Calu3 (cell line): ENCODE measurements around the gene ASTN2. TPM values are rescaled to one million over a fixed set of nuclear protein-coding genes. Genes with fewer than 3 reads are reported as not detected.

Experiments used
- BruUV-seq: library from RNA; stranded (reverse); fragments of 400-500 nt; replicated peaks from 2 replicates; lab custom pipeline; 2021; lab: Mats Ljungman, UMichigan
- CTCF ChIA-PET: fragments of 300-600 bp; sonication (Branson Sonifier 250); formaldehyde crosslinking; loops from one replicate; lab custom pipeline; 2022; ENCODE audit warnings: antibody characterized with exemption; lab: Charles Lee
- DNase-seq: peaks from one replicate; pipeline ENCODE4 v3.0.0; 2022
- H3K27ac Mint-ChIP-seq: one replicate; pipeline ENCODE4 v1.8.0; 2022; ENCODE audit warnings: mixed read lengths; ENCODE audit not compliant: unreplicated experiment
- H3K27me3 Mint-ChIP-seq: one replicate; pipeline ENCODE4 v1.8.0; 2022; ENCODE audit warnings: mixed read lengths; ENCODE audit not compliant: unreplicated experiment
- H3K36me3 Mint-ChIP-seq: one replicate; pipeline ENCODE4 v1.8.0; 2022; ENCODE audit warnings: mild to moderate bottlenecking, moderate library complexity, mixed read lengths; ENCODE audit not compliant: insufficient read depth, unreplicated experiment
- H3K4me1 Mint-ChIP-seq: one replicate; pipeline ENCODE4 v1.8.0; 2022; ENCODE audit warnings: mild to moderate bottlenecking, low read depth, mixed read lengths; ENCODE audit not compliant: unreplicated experiment
- H3K4me3 Mint-ChIP-seq: one replicate; pipeline ENCODE4 v1.8.0; 2022; ENCODE audit warnings: mild to moderate bottlenecking, low read depth, moderate library complexity, mixed read lengths; ENCODE audit not compliant: unreplicated experiment
- H3K9me3 Mint-ChIP-seq: one replicate; pipeline ENCODE4 v1.8.0; 2022; ENCODE audit warnings: low read depth, mixed read lengths; ENCODE audit not compliant: unreplicated experiment
- intact Hi-C: fragments of 100-400 bp; cut with micrococcal nuclease; formaldehyde crosslinking; loops from one replicate; pipeline ENCODE4 v1.10.0; 2022; ENCODE audit not compliant: unreplicated experiment
- total RNA-seq: library from RNA; stranded (reverse); gene quantifications from 2 replicates; pipeline ENCODE4 v1.2.3, GENCODE V29; 2022
- TF ChIP-seq, protein P1 (sequence below): fragments of 200-600 bp; IDR thresholded peaks from one replicate; pipeline ENCODE4 v1.8.0; 2022; ENCODE audit warnings: antibody characterized with exemption; ENCODE audit not compliant: unreplicated experiment

Gene ASTN2
- total RNA-seq, 1 experiment from 2014 or later: 1.7 TPM

DNA sequence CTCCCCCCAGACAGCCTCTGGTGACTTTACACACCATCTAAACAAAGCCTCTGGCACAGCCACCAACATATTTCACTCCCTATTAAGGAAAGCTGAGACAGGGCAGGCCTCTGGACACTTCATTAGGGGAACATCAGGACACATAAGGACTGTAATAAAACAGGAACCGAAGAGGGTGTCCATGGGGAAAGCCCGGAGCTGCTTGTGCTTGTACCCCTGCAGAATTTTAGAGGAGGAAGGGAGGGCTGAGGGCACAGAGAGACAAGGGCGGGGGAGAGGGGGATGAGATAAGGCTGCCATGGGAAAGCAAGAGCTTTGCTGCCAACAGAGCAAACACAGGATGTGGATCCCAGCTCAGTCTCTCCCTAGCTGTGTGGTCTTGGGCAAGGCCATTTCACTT is 138.4 kb downstream of the ASTN2 start:
- Mint-ChIP-seq H3K27me3 (no peaks in the 10 kb centered on the region), H3K27ac (no peak overlapping the region), H3K4me1 (no peaks in the 10 kb centered on the region), H3K36me3 (no peaks in the 10 kb centered on the region), H3K9me3 (peaks cover 6% of the 10 kb centered on the region), H3K4me3 (no peak overlapping the region)
- CTCF ChIA-PET: no interaction called here
- intact Hi-C loops: no loop called here
- DNase-seq: no peak
- TF ChIP-seq, protein P1, sequence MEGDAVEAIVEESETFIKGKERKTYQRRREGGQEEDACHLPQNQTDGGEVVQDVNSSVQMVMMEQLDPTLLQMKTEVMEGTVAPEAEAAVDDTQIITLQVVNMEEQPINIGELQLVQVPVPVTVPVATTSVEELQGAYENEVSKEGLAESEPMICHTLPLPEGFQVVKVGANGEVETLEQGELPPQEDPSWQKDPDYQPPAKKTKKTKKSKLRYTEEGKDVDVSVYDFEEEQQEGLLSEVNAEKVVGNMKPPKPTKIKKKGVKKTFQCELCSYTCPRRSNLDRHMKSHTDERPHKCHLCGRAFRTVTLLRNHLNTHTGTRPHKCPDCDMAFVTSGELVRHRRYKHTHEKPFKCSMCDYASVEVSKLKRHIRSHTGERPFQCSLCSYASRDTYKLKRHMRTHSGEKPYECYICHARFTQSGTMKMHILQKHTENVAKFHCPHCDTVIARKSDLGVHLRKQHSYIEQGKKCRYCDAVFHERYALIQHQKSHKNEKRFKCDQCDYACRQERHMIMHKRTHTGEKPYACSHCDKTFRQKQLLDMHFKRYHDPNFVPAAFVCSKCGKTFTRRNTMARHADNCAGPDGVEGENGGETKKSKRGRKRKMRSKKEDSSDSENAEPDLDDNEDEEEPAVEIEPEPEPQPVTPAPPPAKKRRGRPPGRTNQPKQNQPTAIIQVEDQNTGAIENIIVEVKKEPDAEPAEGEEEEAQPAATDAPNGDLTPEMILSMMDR: no peak
- no TSS peak for BruUV-seq

DNA sequence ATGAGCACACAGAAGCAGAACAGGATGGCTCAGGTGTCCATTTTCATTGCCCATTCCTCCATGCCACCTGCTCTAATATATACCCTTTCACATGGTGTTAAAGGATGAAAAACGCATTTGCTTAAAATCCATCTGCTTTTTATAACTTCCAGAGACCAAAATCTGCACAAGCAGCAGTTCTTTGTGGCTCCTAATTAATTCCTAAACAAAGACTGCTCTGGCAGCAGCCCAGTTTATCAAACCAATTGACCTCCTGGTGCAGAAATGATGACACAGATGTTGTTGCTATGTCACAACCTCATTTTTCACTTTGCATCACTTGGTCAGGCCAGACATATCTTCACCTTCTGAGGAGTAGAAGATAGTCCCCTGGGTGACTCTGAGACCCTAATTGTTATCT is 141.2 kb downstream of the ASTN2 start:
- intact Hi-C loops: no loop called here
- no peaks in the 10 kb centered on the region for H3K27me3 Mint-ChIP-seq
- H3K4me1 Mint-ChIP-seq: no peaks in the 10 kb centered on the region
- H3K4me3 Mint-ChIP-seq: no peak overlapping the region
- H3K36me3 Mint-ChIP-seq: no peaks in the 10 kb centered on the region
- TF ChIP-seq, protein P1: no peak
- H3K27ac Mint-ChIP-seq: no peak overlapping the region
- H3K9me3 Mint-ChIP-seq: peaks cover 6% of the 10 kb centered on the region
- CTCF ChIA-PET: no interaction called here
- no TSS peak for BruUV-seq
- no peak for DNase-seq

DNA sequence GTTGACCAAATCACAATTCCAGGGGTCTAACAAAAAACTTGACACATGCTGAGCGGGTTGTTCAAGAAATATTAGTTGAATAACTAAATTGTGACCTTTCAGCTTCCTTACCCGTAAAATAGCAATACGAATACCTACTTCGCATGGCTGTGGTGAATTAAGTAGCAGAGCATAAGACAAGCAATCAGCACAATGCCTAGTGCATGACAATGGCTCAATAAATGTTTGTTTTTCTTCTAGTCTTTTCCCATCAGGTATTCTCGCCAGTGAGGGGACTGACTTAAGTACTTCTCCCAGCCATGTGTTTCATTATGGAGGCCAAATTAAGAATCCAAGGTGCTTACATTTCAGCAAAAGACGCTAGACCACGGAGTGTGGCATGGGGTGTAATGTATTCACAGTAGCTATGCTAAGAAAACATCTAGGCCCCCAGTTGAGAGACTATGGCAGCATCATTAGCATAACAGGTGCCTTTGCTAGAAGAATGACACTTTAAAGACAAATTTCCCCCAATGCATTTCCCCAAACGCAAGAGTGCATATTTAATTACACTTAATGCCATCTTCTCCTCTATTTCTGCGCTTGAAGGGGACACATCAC is 145.9 kb downstream of the ASTN2 start:
- no peaks in the 10 kb centered on the region for H3K4me1 Mint-ChIP-seq
- H3K9me3 Mint-ChIP-seq: peaks cover 3% of the 10 kb centered on the region
- BruUV-seq: no TSS peak
- H3K27ac Mint-ChIP-seq: no peak overlapping the region
- no peak for DNase-seq
- intact Hi-C loops: no loop called here
- no peaks in the 10 kb centered on the region for H3K27me3 Mint-ChIP-seq
- CTCF ChIA-PET: no interaction called here
- H3K36me3 Mint-ChIP-seq: no peaks in the 10 kb centered on the region
- H3K4me3 Mint-ChIP-seq: no peak overlapping the region
- TF ChIP-seq, protein P1: no peak

DNA sequence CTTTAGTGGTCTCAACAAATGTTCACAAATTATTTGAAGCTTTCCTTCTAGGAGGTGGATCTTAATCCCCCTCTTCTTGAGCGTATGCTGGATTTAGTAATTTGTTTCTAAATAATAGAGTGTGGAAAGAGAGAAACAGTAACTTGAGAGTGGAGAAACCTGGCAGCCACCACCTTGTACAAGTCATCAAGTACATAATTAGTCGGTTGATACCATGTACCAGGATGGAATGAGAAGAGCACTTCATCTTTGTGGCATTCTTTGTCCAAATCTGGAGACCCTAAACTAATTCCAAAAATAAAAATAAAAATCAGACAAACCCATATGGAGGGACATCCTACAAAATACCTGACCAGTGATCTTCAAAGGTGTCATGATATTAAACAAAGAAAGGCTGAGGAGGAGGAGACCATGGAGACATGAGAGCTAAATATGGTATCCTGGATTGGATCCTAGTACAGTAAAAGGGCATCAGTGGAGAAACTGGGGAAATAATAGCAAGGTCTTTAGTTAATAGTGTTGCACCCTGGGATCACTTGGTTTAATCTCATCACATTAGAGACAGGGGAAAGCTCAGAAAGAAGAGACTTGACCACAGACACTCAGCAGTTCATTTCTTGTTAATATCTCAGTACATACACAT is 147.9 kb downstream of the ASTN2 start:
- CTCF ChIA-PET: interaction anchor here (0.5 kb wide), 1 partner anchor 151 kb away, joined by 8 read pairs; no protein-coding TSS in a partner anchor
- Mint-ChIP-seq H3K27me3 (no peaks in the 10 kb centered on the region), H3K27ac (no peak overlapping the region), H3K4me1 (no peaks in the 10 kb centered on the region), H3K9me3 (no peaks in the 10 kb centered on the region), H3K4me3 (no peak overlapping the region), H3K36me3 (no peaks in the 10 kb centered on the region)
- no TSS peak for BruUV-seq
- no peak for DNase-seq
- TF ChIP-seq, protein P1: no peak
- intact Hi-C loops: no loop called here
